CD14-positive monocyte (primary cell): ENCODE measurements around the gene NCKAP1. TPM values are rescaled to one million over a fixed set of nuclear protein-coding genes. Genes with fewer than 3 reads are reported as not detected.

Source experiments
- DNase-seq, 3 donors: peaks; one replicate each; pipeline ENCODE4 v3.0.0-alpha.2; 2011 to 2022
- H2AFZ ChIP-seq: 2 replicates; pipeline ENCODE4 v1.6.0; 2012; ENCODE audit warnings: mild to moderate bottlenecking, low read depth, low read length, inconsistent platforms; ENCODE audit not compliant: insufficient read depth, poor library complexity, severe bottlenecking
- H3K27ac ChIP-seq, 2 donors: 1 replicate in 1 of 2; 2 replicates in 1 of 2; pipeline ENCODE4 v1.5.1; 2012 to 2013; ENCODE audit warnings: low read length in 2 of 2, control low read depth in 1 of 2, inconsistent platforms in 1 of 2, low read depth in 1 of 2, mild to moderate bottlenecking in 1 of 2
- H3K27me3 ChIP-seq, 2 donors: one replicate each; pipeline versions ENCODE4 v1.6.0 to v1.6.1; 2011 to 2013; ENCODE audit warnings: low read length in 2 of 2; ENCODE audit not compliant: control insufficient read depth in 2 of 2, insufficient read depth in 2 of 2
- H3K36me3 ChIP-seq, 2 donors: replicated peaks in 1 of 2; 1 replicate in 1 of 2; 2 replicates in 1 of 2; pipeline versions ENCODE4 v1.5.1 to v1.6.1; 2012 to 2013; ENCODE audit warnings: low read length in 2 of 2, control low read depth in 1 of 2, inconsistent platforms in 1 of 2, mild to moderate bottlenecking in 1 of 2; ENCODE audit not compliant: insufficient read depth in 2 of 2, control insufficient read depth in 1 of 2
- H3K4me1 ChIP-seq, 2 donors: 1 replicate in 1 of 2; 2 replicates in 1 of 2; pipeline versions ENCODE4 v1.5.1 to v1.6.1; 2012 to 2013; ENCODE audit warnings: low read length in 2 of 2, control low read depth in 1 of 2, inconsistent platforms in 1 of 2, mild to moderate bottlenecking in 1 of 2, moderate library complexity in 1 of 2; ENCODE audit not compliant: insufficient read depth in 2 of 2, control insufficient read depth in 1 of 2
- H3K4me2 ChIP-seq: replicated peaks from 2 replicates; pipeline ENCODE3; 2012; ENCODE audit warnings: low read length, moderate library complexity, mild to moderate bottlenecking; ENCODE audit not compliant: poor library complexity, severe bottlenecking; ENCODE audit errors: extremely low read depth
- H3K4me3 ChIP-seq, 3 experiments: fragments of 200-600 bp in 1 of 3; sonication (generic) in 1 of 3; replicated peaks in 1 of 3; 1 replicate in 2 of 3; 2 replicates in 1 of 3; pipeline ENCODE4 v1.5.1; 2011 to 2013; ENCODE audit warnings: low read length in 3 of 3, mild to moderate bottlenecking in 3 of 3, control low read depth in 2 of 3, low read depth in 2 of 3, inconsistent platforms in 1 of 3, moderate library complexity in 1 of 3
- H3K79me2 ChIP-seq: 2 replicates; pipeline ENCODE4 v1.6.0; 2012; ENCODE audit warnings: mild to moderate bottlenecking, control low read depth, inconsistent platforms, low read length, moderate library complexity; ENCODE audit not compliant: insufficient read depth
- H3K9ac ChIP-seq: 2 replicates; pipeline ENCODE4 v1.6.0; 2017; ENCODE audit warnings: low read length, mild to moderate bottlenecking; ENCODE audit not compliant: insufficient read depth, poor library complexity, severe bottlenecking
- H3K9me3 ChIP-seq, 2 donors: replicated peaks in 1 of 2; 1 replicate in 1 of 2; 2 replicates in 1 of 2; pipeline versions ENCODE4 v1.5.1 to v1.6.1; 2012 to 2013; ENCODE audit warnings: low read length in 2 of 2, control low read depth in 1 of 2; ENCODE audit not compliant: control insufficient read depth in 1 of 2, insufficient read depth in 1 of 2
- H4K20me1 ChIP-seq: 2 replicates; pipeline ENCODE4 v1.6.0; 2012; ENCODE audit warnings: mild to moderate bottlenecking, low read length, control low read depth, moderate library complexity; ENCODE audit not compliant: insufficient read depth
- H3K27ac Mint-ChIP-seq, 7 donors: one replicate each; pipeline ENCODE4 v1.8.0; 2020; ENCODE audit warnings: mild to moderate bottlenecking in 7 of 7, mixed read lengths in 7 of 7, moderate library complexity in 6 of 7, inconsistent platforms in 2 of 7
- H3K27me3 Mint-ChIP-seq, 3 donors: one replicate each; pipeline ENCODE4 v1.8.0; 2021 to 2022; ENCODE audit warnings: low read depth in 3 of 3, mild to moderate bottlenecking in 3 of 3, mixed read lengths in 3 of 3, moderate library complexity in 3 of 3, inconsistent platforms in 1 of 3
- H3K36me3 Mint-ChIP-seq, 2 donors: one replicate each; pipeline ENCODE4 v1.8.0; 2020; ENCODE audit warnings: mixed read lengths in 2 of 2, inconsistent platforms in 1 of 2, mild to moderate bottlenecking in 1 of 2
- H3K4me1 Mint-ChIP-seq: one replicate; pipeline ENCODE4 v1.8.0; 2020; ENCODE audit warnings: mild to moderate bottlenecking, mixed read lengths
- H3K4me3 Mint-ChIP-seq, 2 donors: one replicate each; pipeline ENCODE4 v1.8.0; 2020; ENCODE audit warnings: mild to moderate bottlenecking in 2 of 2, mixed read lengths in 2 of 2, moderate library complexity in 1 of 2
- H3K9me3 Mint-ChIP-seq, 7 donors: one replicate each; pipeline ENCODE4 v1.8.0; 2020 to 2022; ENCODE audit warnings: mixed read lengths in 7 of 7, mild to moderate bottlenecking in 6 of 7, moderate library complexity in 6 of 7, inconsistent platforms in 2 of 7
- CTCF ChIP-seq: fragments of 200-600 bp; IDR thresholded peaks from one replicate; pipeline ENCODE4 v1.8.0; 2022; ENCODE audit warnings: antibody characterized with exemption, mild to moderate bottlenecking
- WGBS: methylation state at CpG from one replicate; pipeline ENCODE4 v1.1.5; 2013; ENCODE audit warnings: missing lambda C conversion rate; ENCODE audit not compliant: insufficient coverage; 5-methylcytosine and 5-hydroxymethylcytosine counted together
- intact Hi-C, 2 donors: fragments of 100-400 bp; cut with micrococcal nuclease; formaldehyde crosslinking; loops; one replicate each; pipeline versions ENCODE4 v1.15.0 to v1.15.1; 2023
- polyA minus RNA-seq: library from RNA; depleted of rRNA, polyadenylated mRNA; stranded (reverse); fragments of >200 nt; gene quantifications from 2 replicates; pipeline ENCODE4 v1.2.3, GENCODE V29; 2012
- polyA plus RNA-seq, 3 donors: library from polyadenylated mRNA; depleted of rRNA in 1 of 3; unstranded in 2 of 3; stranded (reverse) in 1 of 3; fragments of 300-500 nt in 2 of 3; fragments of >200 nt in 1 of 3; fragmentation: Illumina TruSeq in 2 of 3; gene quantifications; 1 replicate in 2 of 3; 2 replicates in 1 of 3; pipeline ENCODE4 v1.2.3, GENCODE V29; 2012 to 2021
- total RNA-seq, 12 experiments: library from RNA in 1 of 12; stranded (reverse) in 1 of 12; fragments of 120-200 nt in 1 of 12; gene quantifications; one replicate each; pipeline ENCODE4 v1.2.4 and lab custom pipeline; 2013 to 2026; ENCODE audit warnings: mixed read lengths in 6 of 12, inconsistent platforms in 1 of 12

Gene NCKAP1
- total RNA-seq (2013): 0.75 TPM
- polyA plus RNA-seq: under 1 TPM in 1 of 3 donors, not detected in 2; 0.01 TPM
- polyA minus RNA-seq: 0.14 and 0.32 TPM in 2 replicates
- 0.21 to 28.4 (median 1.3) reads per million in 11 experiments for total RNA-seq (lab: John Stamatoyannopoulos, UW)

DNA sequence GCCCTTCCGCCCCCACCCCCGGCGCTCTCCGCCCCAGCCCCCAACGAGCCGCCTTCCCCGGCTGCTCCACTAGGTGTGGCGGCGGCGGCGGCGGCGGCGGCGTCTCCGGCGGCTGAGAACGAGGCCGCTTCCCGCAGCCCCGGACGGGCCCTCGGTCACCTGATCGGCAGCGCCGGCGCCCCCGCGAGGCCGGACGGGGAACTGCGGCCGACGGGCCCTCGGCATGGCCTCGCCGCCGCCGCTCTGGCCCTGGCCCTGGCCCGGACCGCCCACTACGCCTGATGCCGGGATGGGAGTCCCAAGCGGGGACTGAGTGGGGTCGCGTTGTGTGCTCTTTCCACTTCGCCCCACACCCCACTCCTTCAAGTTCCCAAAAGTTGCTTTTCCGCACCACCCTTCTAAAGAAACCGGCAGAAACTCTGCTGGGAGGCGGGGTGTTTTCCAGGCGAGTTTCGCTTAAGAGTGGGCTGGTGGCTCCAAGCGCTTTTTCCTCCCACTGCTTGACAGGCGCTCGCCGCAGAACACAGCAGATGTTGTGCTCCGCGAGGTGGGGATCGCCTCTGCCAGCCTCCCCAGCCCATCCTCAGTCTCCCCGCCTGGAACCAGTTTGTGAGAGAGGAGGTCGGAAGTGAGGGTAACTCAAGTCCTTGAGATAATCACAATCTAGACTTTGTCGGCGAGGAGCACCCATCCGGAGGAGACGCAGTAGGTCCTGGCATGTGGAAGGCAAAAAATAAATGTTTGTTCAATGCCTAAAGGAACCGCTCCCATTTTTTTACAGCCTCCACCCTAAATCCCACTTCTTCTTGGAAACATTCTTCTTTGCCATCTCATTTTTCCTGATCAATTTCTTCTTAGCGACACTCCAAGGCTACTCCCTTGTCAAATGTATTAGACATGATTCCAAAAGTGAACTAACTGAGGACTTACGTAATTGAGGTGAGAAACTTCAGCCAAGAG is at the start of gene NCKAP1:
TSS of gene NCKAP1 (minus strand) at position 117 of the 960 bp plus-strand sequence. CDS start 358 bp downstream, outside the sequence.
- Histone ChIP-seq H3K79me2 (no peaks in the 10 kb centered on the region), H3K27ac (no peak within 1 kb of the TSS), H3K9me3 (peaks cover 0 to 39% of the 10 kb centered on the region in 2 donors), H3K27me3 (peaks cover 87 to 92% of the 10 kb centered on the region in 2 donors), H3K9ac (no peak within 1 kb of the TSS), H3K4me3 (peak within 1 kb of the TSS in 1 of 3 experiments; percentile 62), H2AFZ (peak within 1 kb of the TSS; percentile 58), H3K36me3 (no peaks in the 10 kb centered on the region), H4K20me1 (peaks cover 5% of the 10 kb centered on the region), H3K4me2 (peak within 1 kb of the TSS; percentile 61), H3K4me1 (peaks cover 10 to 24% of the 10 kb centered on the region in 2 donors)
- Mint-ChIP-seq H3K4me1 (peaks cover 25% of the 10 kb centered on the region), H3K9me3 (peaks cover 0 to 25% (median 19%) of the 10 kb centered on the region in 7 donors), H3K27me3 (peaks cover 55 to 78% (median 74%) of the 10 kb centered on the region in 3 donors), H3K4me3 (peak within 1 kb of the TSS; percentile 68 to 88), H3K27ac (no peak within 1 kb of the TSS), H3K36me3 (peaks cover 5 to 8% of the 10 kb centered on the region in 2 donors)
- peak; percentile 25 to 56 (median 33) for DNase-seq
- intact Hi-C loops: no loop called here
- peak; percentile 76 for TF ChIP-seq CTCF
- under 1% methylated on average over 49 of the region's 68 CpGs for WGBS

DNA sequence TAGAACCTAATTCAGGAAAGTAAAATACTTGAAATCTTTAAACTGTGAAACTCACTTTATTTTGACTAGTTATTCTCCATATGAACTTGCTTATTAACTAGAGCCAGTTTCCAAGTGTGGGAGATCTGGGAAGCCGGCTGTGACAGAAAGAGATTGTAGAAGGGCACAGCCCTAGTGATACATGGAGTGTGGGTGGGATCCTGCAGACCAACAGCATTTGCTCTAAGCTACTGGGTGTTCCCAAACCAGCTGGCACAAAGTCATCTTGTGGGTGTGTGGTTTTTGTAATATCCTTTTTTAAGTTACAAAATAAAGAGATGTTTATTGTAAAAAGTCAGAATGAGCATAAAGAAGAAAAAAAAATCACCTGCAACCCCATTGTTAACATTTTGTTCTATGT is 43.7 kb upstream of the NCKAP1 start:
- Histone ChIP-seq H3K4me3 (no peak overlapping the region), H3K4me2 (no peak overlapping the region), H3K27me3 (peaks cover 7 to 10% of the 10 kb centered on the region in 2 donors), H3K9me3 (no peaks in the 10 kb centered on the region), H2AFZ (no peak overlapping the region), H3K79me2 (no peaks in the 10 kb centered on the region), H3K27ac (no peak overlapping the region), H3K4me1 (peaks cover 8 to 17% of the 10 kb centered on the region in 2 donors), H3K9ac (no peak overlapping the region), H4K20me1 (no peaks in the 10 kb centered on the region), H3K36me3 (no peaks in the 10 kb centered on the region)
- Mint-ChIP-seq H3K27me3 (peaks cover 5 to 18% (median 17%) of the 10 kb centered on the region in 3 donors), H3K9me3 (no peaks in the 10 kb centered on the region), H3K36me3 (no peaks in the 10 kb centered on the region), H3K4me3 (no peak overlapping the region), H3K4me1 (peaks cover 15% of the 10 kb centered on the region), H3K27ac (no peak overlapping the region)
- no peak for DNase-seq
- no CpG with 5 or more reads among the region's 1 CpG for WGBS
- intact Hi-C loops: no loop called here
- TF ChIP-seq CTCF: no peak
